ENCODE results near the gene BRD3. TPM values are rescaled to one million over a fixed set of nuclear protein-coding genes. Genes with fewer than 3 reads are reported as not detected.
"Not testable (repeated sequence)": the region's sequence is repeated elsewhere in the genome, so short reads cannot be mapped to it uniquely, and the experiment has no call there.

Gene BRD3
- total RNA-seq, 1 experiment from 2014 or later = 61.6 TPM

DNA sequence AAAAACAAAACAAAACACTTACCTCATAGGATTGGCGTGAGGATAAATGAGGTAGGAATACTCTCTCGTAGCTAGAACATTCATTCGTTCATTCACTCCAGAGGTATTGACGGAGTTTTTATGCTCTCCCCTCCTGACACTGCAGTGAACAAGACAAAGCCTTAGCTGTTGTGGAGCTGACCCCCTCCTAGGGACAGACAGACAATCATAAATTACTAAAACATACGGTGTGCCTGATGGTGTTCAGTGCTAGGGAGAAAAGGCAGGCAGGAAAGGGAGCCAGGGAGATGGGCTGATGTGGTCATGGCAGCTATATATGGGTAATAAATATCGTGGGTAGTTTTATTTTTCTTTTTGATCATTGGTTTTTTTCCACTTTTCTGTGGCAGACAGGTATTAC is 5.7 kb upstream of the BRD3 start:
- CTCF ChIA-PET = no interaction called here
- DNase-seq (ENCODE audit: low spot score) = no peak
- BruUV-seq (replicated peaks) = no TSS peak

DNA sequence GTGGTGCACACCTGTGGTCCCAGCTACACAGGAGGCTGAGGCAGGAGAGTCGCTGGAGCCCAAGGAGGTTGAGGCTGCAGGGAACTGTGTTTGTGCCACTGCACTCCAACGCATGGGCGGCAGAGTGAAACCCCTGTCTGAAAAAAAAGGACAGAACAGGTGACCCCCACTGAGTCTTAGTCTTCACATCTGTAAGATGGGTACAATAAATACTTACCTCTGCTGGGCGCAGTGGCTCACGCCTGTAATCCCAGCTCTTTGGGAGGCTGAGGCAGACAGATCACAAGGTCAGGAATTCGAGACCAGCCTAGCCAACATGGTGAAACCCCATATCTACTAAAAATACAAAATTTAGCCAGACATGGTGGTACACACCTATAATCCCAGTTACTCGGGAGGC is 4.9 kb upstream of the BRD3 start:
- POLR2A ChIA-PET (ENCODE audit: low non-redundant PET); intact Hi-C loops (cut with micrococcal nuclease; ENCODE audit: unreplicated experiment); DNase-seq (ENCODE audit: low spot score); CTCF ChIA-PET; H3K4me3 ChIP-seq (ENCODE audit: low read depth, low read length, poor library complexity, severe bottlenecking); BruUV-seq (replicated peaks); H3K4me1 ChIP-seq (ENCODE audit: insufficient read depth, low read length, poor library complexity, severe bottlenecking); H3K27ac ChIP-seq (ENCODE audit: low read depth, low read length, poor library complexity, severe bottlenecking); H3K9me3 ChIP-seq (ENCODE audit: low read depth, low read length, poor library complexity, severe bottlenecking); H3K36me3 ChIP-seq (ENCODE audit: insufficient read depth, low read length, poor library complexity, severe bottlenecking): not testable (repeated sequence)
- H3K27me3 ChIP-seq (replicated peaks; ENCODE audit: insufficient read depth, low read depth, low read length, poor library complexity) = peaks cover 25% of the 10 kb centered on the region

More for the DNA sequence above, 5.7 kb upstream of the BRD3 start:
- POLR2A ChIA-PET (ENCODE audit: low non-redundant PET) = no interaction called here
- H3K27me3 ChIP-seq (replicated peaks; ENCODE audit: insufficient read depth, low read depth, low read length, poor library complexity) = peaks cover 25% of the 10 kb centered on the region
- H3K9me3 ChIP-seq (ENCODE audit: low read depth, low read length, poor library complexity, severe bottlenecking) = peaks cover 8% of the 10 kb centered on the region
- no peak for TF ChIP-seq EZH2 (IDR thresholded peaks at IDR 0.05; ENCODE audit: borderline replicate concordance, low read depth, low read length, poor library complexity, severe bottlenecking)
- no peak for TF ChIP-seq CTCF (conservative IDR thresholded peaks at IDR 0.05; ENCODE audit: low read depth, low read length)
- no peaks in the 10 kb centered on the region for H3K36me3 ChIP-seq (ENCODE audit: insufficient read depth, low read length, poor library complexity, severe bottlenecking)
- H3K27ac ChIP-seq (ENCODE audit: low read depth, low read length, poor library complexity, severe bottlenecking) = no peak overlapping the region
- H3K4me3 ChIP-seq (ENCODE audit: low read depth, low read length, poor library complexity, severe bottlenecking) = no peak overlapping the region
- intact Hi-C loops (cut with micrococcal nuclease; ENCODE audit: unreplicated experiment) = no loop called here
- H3K4me1 ChIP-seq (ENCODE audit: insufficient read depth, low read length, poor library complexity, severe bottlenecking) = no peaks in the 10 kb centered on the region

- Histone ChIP-seq H3K9me3 (ENCODE audit: low read depth, low read length, poor library complexity, severe bottlenecking) (no peaks in the 10 kb centered on the region), H3K27ac (ENCODE audit: low read depth, low read length, poor library complexity, severe bottlenecking) (no peak overlapping the region), H3K36me3 (ENCODE audit: insufficient read depth, low read length, poor library complexity, severe bottlenecking) (no peaks in the 10 kb centered on the region), H3K4me3 (ENCODE audit: low read depth, low read length, poor library complexity, severe bottlenecking) (no peak overlapping the region), H3K27me3 (replicated peaks; ENCODE audit: insufficient read depth, low read depth, low read length, poor library complexity) (peaks cover 25% of the 10 kb centered on the region), H3K4me1 (ENCODE audit: insufficient read depth, low read length, poor library complexity, severe bottlenecking) (no peaks in the 10 kb centered on the region)
- DNase-seq (ENCODE audit: low spot score) = no peak
- ChIA-PET POLR2A (ENCODE audit: low non-redundant PET) (no interaction called here), CTCF (no interaction called here)
- no peak for TF ChIP-seq EZH2 (IDR thresholded peaks at IDR 0.05; ENCODE audit: borderline replicate concordance, low read depth, low read length, poor library complexity, severe bottlenecking)
- no peak for TF ChIP-seq CTCF (conservative IDR thresholded peaks at IDR 0.05; ENCODE audit: low read depth, low read length)
- no TSS peak for BruUV-seq (replicated peaks)
- intact Hi-C loops (cut with micrococcal nuclease; ENCODE audit: unreplicated experiment) = no loop called here
Measured at GRCh38 chr9:134071149-134071548, 3.3 kb upstream of the BRD3 start.

Data from A673 (cell line).